Osteocyte (in vitro differentiated cells): Measurements from ENCODE around the gene MYO5B. TPM values are rescaled to one million over a fixed set of nuclear protein-coding genes. Genes with fewer than 3 reads are reported as not detected.

Experiments
- DNase-seq: peaks from one replicate; pipeline ENCODE4 v3.0.0; 2021; ENCODE audit warnings: mixed read lengths; ENCODE audit not compliant: unreplicated experiment; ENCODE audit errors: extremely low spot score
- H3K27ac Mint-ChIP-seq: one replicate; pipeline ENCODE4 v1.8.0; 2021; ENCODE audit warnings: mild to moderate bottlenecking, mixed read lengths; ENCODE audit not compliant: unreplicated experiment
- H3K27me3 Mint-ChIP-seq: one replicate; pipeline ENCODE4 v1.8.0; 2021; ENCODE audit warnings: mixed read lengths; ENCODE audit not compliant: unreplicated experiment
- H3K36me3 Mint-ChIP-seq: one replicate; pipeline ENCODE4 v1.8.0; 2021; ENCODE audit warnings: mixed read lengths; ENCODE audit not compliant: unreplicated experiment
- H3K4me1 Mint-ChIP-seq: one replicate; pipeline ENCODE4 v1.8.0; 2021; ENCODE audit warnings: mixed read lengths; ENCODE audit not compliant: unreplicated experiment
- H3K4me3 Mint-ChIP-seq: one replicate; pipeline ENCODE4 v1.8.0; 2021; ENCODE audit warnings: mild to moderate bottlenecking, moderate library complexity, mixed read lengths; ENCODE audit not compliant: unreplicated experiment
- H3K9me3 Mint-ChIP-seq: one replicate; pipeline ENCODE4 v1.8.0; 2021; ENCODE audit warnings: mixed read lengths; ENCODE audit not compliant: unreplicated experiment
- CTCF ChIP-seq: fragments of 200-600 bp; sonication (generic); IDR thresholded peaks from 2 replicates; pipeline ENCODE4 v1.5.0; 2021; ENCODE audit warnings: antibody characterized with exemption, mild to moderate bottlenecking, moderate library complexity
- total RNA-seq: library from RNA; stranded (reverse); gene quantifications from 2 replicates; pipeline ENCODE4 v1.2.1, GENCODE V29; 2021

MYO5B gene
- total RNA-seq, 1 donor from 2014 or later = not detected

DNA sequence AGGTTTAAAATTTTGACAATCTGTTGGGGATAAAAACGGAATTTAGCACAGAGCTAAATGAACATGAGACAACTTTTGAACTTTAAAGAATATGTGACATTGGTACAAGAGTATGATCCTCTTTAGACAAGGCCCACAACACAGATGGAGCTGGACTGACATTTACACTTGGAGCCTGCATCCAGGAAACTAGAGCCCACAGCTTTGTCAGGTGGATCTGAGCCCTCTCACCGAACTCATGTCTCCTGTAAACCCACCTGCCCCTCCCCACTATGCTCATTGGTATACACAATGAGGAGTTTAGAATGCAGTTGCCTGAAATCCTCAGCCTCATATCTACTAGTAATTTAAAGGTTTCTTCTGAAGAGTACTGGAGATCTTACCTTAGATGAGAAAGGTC is 359.5 kb downstream of the MYO5B start:
- DNase-seq = no peak
- H3K4me1 Mint-ChIP-seq = peaks cover 20% of the 10 kb centered on the region
- no peak overlapping the region for H3K4me3 Mint-ChIP-seq
- no peaks in the 10 kb centered on the region for H3K27me3 Mint-ChIP-seq
- no peaks in the 10 kb centered on the region for H3K36me3 Mint-ChIP-seq
- peak overlapping the region; percentile 11 for H3K27ac Mint-ChIP-seq
- peaks cover 7% of the 10 kb centered on the region for H3K9me3 Mint-ChIP-seq
- TF ChIP-seq CTCF = no peak

- H3K9me3 Mint-ChIP-seq = peaks cover 17% of the 10 kb centered on the region
- peaks cover 20% of the 10 kb centered on the region for H3K4me1 Mint-ChIP-seq
- H3K4me3 Mint-ChIP-seq = no peak overlapping the region
- DNase-seq = no peak
- no peaks in the 10 kb centered on the region for H3K36me3 Mint-ChIP-seq
- peak overlapping the region; percentile 65 for H3K27ac Mint-ChIP-seq
- no peak for TF ChIP-seq CTCF
- no peaks in the 10 kb centered on the region for H3K27me3 Mint-ChIP-seq
Observed at GRCh38 chr18:49834258-49834657, 360.7 kb downstream of the MYO5B start.

DNA sequence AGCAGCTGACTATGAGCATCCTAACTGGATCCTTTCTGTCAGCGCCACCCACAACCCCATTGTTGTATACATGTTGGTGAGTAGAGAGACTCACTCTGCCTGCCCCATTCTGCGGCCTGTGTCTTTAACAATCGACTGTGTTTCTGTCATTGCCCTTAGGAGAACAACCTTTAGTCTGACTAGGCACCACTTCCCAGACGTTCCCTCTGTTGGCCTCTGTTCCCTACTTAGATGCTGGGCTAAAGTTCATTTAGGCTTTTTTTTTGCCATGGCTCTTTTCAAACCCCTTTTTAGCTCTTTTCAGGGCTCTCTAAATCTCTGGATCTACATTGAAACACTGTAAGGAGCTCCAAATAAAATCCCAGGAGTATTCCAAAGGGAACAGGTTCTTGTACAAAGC is 361.1 kb downstream of the MYO5B start:
- no peaks in the 10 kb centered on the region for H3K36me3 Mint-ChIP-seq
- no peak for TF ChIP-seq CTCF
- H3K4me3 Mint-ChIP-seq = no peak overlapping the region
- no peak overlapping the region for H3K27ac Mint-ChIP-seq
- H3K9me3 Mint-ChIP-seq = peaks cover 20% of the 10 kb centered on the region
- H3K27me3 Mint-ChIP-seq = no peaks in the 10 kb centered on the region
- DNase-seq = no peak
- H3K4me1 Mint-ChIP-seq = peaks cover 20% of the 10 kb centered on the region

GRCh38 chr18:49832221-49832647 is 362.7 kb downstream of the MYO5B start:
- no peak for TF ChIP-seq CTCF
- DNase-seq = no peak
- Mint-ChIP-seq H3K27me3 (no peaks in the 10 kb centered on the region), H3K4me1 (peaks cover 20% of the 10 kb centered on the region), H3K27ac (no peak overlapping the region), H3K9me3 (peaks cover 34% of the 10 kb centered on the region), H3K36me3 (peaks cover 4% of the 10 kb centered on the region), H3K4me3 (no peak overlapping the region)

- no peak overlapping the region for H3K4me3 Mint-ChIP-seq
- DNase-seq = no peak
- no peaks in the 10 kb centered on the region for H3K27me3 Mint-ChIP-seq
- no peak overlapping the region for H3K27ac Mint-ChIP-seq
- TF ChIP-seq CTCF = no peak
- peaks cover 43% of the 10 kb centered on the region for H3K9me3 Mint-ChIP-seq
- H3K36me3 Mint-ChIP-seq = peaks cover 4% of the 10 kb centered on the region
- no peaks in the 10 kb centered on the region for H3K4me1 Mint-ChIP-seq
Observed at GRCh38 chr18:49827996-49828395, 367.0 kb downstream of the MYO5B start.
